DOHH2 (cell line): ENCODE data around the gene KPNA6.
"Not testable (repeated sequence)": the region's sequence is repeated elsewhere in the genome, so short reads cannot be mapped to it uniquely, and the experiment has no call there.

Experiments used
- CTCF ChIP-seq: fragments of 200-600 bp; sonication (generic); IDR thresholded peaks from one replicate; pipeline ENCODE4 v1.5.1; 2014; ENCODE audit warnings: antibody characterized with exemption, mild to moderate bottlenecking, low read depth, low read length; ENCODE audit not compliant: poor library complexity, severe bottlenecking
- EZH2phosphoT487 ChIP-seq: fragments of 200-600 bp; sonication (generic); IDR thresholded peaks from 2 replicates; pipeline ENCODE4 v1.6.1; 2017; ENCODE audit warnings: borderline replicate concordance, mild to moderate bottlenecking, antibody characterized with exemption, low read length, moderate library complexity, mixed read lengths

DNA sequence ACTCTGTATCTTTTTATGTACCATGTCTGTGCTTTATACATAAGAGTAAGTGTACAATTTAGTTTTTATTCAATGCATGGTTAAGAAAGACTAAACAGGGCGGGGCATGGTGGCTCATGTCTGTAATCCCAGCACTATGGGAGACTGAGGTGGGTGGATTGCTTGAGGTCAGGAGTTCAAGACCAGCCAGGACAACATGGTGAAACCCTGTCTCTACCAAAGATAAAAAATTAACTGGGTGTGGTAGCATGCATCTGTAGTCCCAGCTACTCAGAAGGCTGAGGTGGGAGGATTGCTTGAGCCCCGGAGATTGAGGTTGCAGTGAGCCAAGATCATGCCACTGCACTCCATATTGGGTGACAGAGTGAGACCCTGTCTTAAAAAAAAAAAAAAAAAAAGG is 15.5 kb downstream of the KPNA6 start:
- not testable (repeated sequence) for TF ChIP-seq CTCF, EZH2phosphoT487
